Measurements from ENCODE around the gene LACC1. TPM values are rescaled to one million over a fixed set of nuclear protein-coding genes. Genes with fewer than 3 reads are reported as not detected.

The LACC1 gene
- total and polyA plus RNA-seq, 2 of the 13 experiments (the other 11 are each of a cell fraction or from before 2014, with no cell fraction given): 0.92 to 1.7 TPM

DNA sequence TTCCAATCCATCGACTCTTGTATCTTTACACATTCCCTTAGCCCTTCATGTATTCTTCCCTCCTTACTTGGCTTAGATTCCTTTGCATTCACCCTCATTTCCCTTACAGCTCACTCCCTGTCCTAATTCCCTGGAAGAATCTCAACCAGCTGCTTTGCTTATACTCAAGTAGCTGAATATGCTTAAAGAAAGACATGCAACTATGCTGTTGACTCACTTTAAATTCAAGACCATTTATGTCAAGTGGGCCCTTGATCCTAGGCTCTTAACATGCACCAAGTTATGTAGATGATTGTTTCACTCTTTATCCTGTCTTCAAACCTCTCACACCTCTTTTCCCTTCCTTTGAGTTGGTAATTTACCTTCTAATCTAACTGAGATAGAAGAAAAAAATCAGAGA lies 7.5 kb upstream of the LACC1 start:
- Histone ChIP-seq H3K79me2 (ENCODE audit: insufficient read depth, low read length) (no peaks in the 10 kb centered on the region), H3K27me3 (ENCODE audit: control insufficient read depth in 1 of 2, insufficient read depth in 2 of 2, low read length in 2 of 2) (no peaks in the 10 kb centered on the region), H4K20me1 (ENCODE audit: insufficient read depth, low read length) (no peaks in the 10 kb centered on the region), H3K27ac (ENCODE audit: extremely low read length, insufficient read depth, low read length) (no peak overlapping the region), H3K9me3 (ENCODE audit: low read length) (no peaks in the 10 kb centered on the region), H3K4me2 (ENCODE audit: low read depth, low read length) (no peak overlapping the region), H3K36me3 (replicated peaks in 1 of 2; ENCODE audit: control insufficient read depth in 1 of 2, insufficient read depth in 2 of 2, low read length in 2 of 2) (no peaks in the 10 kb centered on the region), H3K9ac (ENCODE audit: insufficient read depth, low read depth, low read length) (no peak overlapping the region), H2AFZ (ENCODE audit: low read length) (no peak overlapping the region), H3K4me1 (ENCODE audit: insufficient read depth, low read length) (no peaks in the 10 kb centered on the region), H3K4me3 (replicated peaks in 1 of 3; ENCODE audit: insufficient read depth in 1 of 3, low read depth in 2 of 3, low read length in 3 of 3) (no peak overlapping the region)
- no peak for ATAC-seq
- CTCF ChIA-PET (ENCODE audit: low intra/inter-chr PET ratio, low total read pairs): no interaction called here
- POLR2A ChIA-PET: no interaction called here
- 84% methylated on average over 1 of the region's 1 CpG for WGBS (ENCODE audit: low lambda C conversion rate)
- TF ChIP-seq ZNF773 (CRISPR knock-in tag; IDR thresholded peaks at IDR 0.05; ENCODE audit: borderline replicate concordance): no peak
- no peak for TF ChIP-seq ZNF598 (CRISPR knock-in tag; IDR thresholded peaks at IDR 0.05; ENCODE audit: borderline replicate concordance)
- no peak for TF ChIP-seq ZNF138 (CRISPR knock-in tag; IDR thresholded peaks at IDR 0.05; ENCODE audit: low read depth)
- TF ChIP-seq KDM5A (IDR thresholded peaks at IDR 0.05; ENCODE audit: borderline replicate concordance, low read length): no peak
- TF ChIP-seq, protein P1, sequence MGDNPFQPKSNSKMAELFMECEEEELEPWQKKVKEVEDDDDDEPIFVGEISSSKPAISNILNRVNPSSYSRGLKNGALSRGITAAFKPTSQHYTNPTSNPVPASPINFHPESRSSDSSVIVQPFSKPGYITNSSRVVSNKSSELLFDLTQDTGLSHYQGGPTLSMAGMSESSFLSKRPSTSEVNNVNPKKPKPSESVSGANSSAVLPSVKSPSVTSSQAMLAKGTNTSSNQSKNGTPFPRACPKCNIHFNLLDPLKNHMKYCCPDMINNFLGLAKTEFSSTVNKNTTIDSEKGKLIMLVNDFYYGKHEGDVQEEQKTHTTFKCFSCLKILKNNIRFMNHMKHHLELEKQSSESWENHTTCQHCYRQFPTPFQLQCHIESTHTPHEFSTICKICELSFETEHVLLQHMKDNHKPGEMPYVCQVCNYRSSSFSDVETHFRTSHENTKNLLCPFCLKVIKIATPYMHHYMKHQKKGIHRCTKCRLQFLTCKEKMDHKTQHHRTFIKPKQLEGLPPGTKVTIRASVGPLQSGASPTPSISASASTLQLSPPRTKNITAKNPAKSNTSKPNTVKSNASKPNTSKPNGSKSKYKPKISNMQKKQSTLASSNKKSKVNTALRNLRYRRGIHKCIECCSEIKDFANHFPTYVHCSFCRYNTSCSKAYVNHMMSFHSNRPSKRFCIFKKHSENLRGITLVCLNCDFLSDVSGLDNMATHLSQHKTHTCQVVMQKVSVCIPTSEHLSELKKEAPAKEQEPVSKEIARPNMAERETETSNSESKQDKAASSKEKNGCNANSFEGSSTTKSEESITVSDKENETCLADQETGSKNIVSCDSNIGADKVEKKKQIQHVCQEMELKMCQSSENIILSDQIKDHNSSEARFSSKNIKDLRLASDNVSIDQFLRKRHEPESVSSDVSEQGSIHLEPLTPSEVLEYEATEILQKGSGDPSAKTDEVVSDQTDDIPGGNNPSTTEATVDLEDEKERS (CRISPR knock-in tag; IDR thresholded peaks at IDR 0.05): no peak
- TF ChIP-seq NCOA5 (CRISPR knock-in tag; IDR thresholded peaks at IDR 0.05): no peak
- TF ChIP-seq GTF2F1 (IDR thresholded peaks at IDR 0.05; ENCODE audit: low read length): no peak
- TF ChIP-seq, protein P2, sequence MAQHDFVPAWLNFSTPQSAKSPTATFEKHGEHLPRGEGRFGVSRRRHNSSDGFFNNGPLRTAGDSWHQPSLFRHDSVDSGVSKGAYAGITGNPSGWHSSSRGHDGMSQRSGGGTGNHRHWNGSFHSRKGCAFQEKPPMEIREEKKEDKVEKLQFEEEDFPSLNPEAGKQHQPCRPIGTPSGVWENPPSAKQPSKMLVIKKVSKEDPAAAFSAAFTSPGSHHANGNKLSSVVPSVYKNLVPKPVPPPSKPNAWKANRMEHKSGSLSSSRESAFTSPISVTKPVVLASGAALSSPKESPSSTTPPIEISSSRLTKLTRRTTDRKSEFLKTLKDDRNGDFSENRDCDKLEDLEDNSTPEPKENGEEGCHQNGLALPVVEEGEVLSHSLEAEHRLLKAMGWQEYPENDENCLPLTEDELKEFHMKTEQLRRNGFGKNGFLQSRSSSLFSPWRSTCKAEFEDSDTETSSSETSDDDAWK (CRISPR knock-in tag; IDR thresholded peaks at IDR 0.05): no peak
- FAIRE-seq: no peak
- no TSS peak for BruUV-seq (replicated peaks)
- no peak for DNase-seq (ENCODE audit: low spot score)
- in situ Hi-C loops (cut with HindIII; ENCODE audit: extremely low pct_ligation_motif_present, low pct_unique_long_range_greater_than_20kb): no loop called here
- intact Hi-C loops (cut with micrococcal nuclease; ENCODE audit: unreplicated experiment): no loop called here

Data from HepG2 (cell line).